GM13977 (cell line): Measurements from ENCODE around the gene NSDHL.

Experiments
- DNase-seq: peaks from one replicate; pipeline ENCODE4 v3.0.0; 2012; ENCODE audit warnings: low spot score
- CTCF ChIP-seq: IDR thresholded peaks from 2 replicates; pipeline ENCODE4 v1.5.1; 2012; ENCODE audit warnings: mild to moderate bottlenecking, control low read depth; ENCODE audit not compliant: insufficient read depth; ENCODE audit errors: extremely low read depth, missing control alignments
- in situ Hi-C: fragments of 300-500 bp; cut with MboI; formaldehyde crosslinking; loops from one replicate; pipeline ENCODE4 v1.12.0; 2022; ENCODE audit warnings: low sequenced_read_pairs, low pct_unique_long_range_greater_than_20kb, mixed read lengths, inconsistent platforms; ENCODE audit not compliant: unreplicated experiment

NSDHL gene

GRCh38 chrX:152901816-152902501 lies 71.1 kb downstream of the NSDHL start:
- TF ChIP-seq CTCF = no peak
- no peak for DNase-seq
- in situ Hi-C loops = no loop called here

- in situ Hi-C loops = no loop called here
- no peak for DNase-seq
- no peak for TF ChIP-seq CTCF
Observed at GRCh38 chrX:152902502-152902820, 71.6 kb downstream of the NSDHL start.

GRCh38 chrX:152903589-152903988 lies 72.7 kb downstream of the NSDHL start:
- in situ Hi-C loops = no loop called here
- TF ChIP-seq CTCF = no peak
- DNase-seq = no peak

GRCh38 chrX:152904151-152905080 lies 73.6 kb downstream of the NSDHL start:
- TF ChIP-seq CTCF = peak; percentile 79
- in situ Hi-C loops = no loop called here
- peak; percentile 72 for DNase-seq

GRCh38 chrX:152905081-152905420 lies 74.2 kb downstream of the NSDHL start:
- DNase-seq = no peak
- TF ChIP-seq CTCF = no peak
- in situ Hi-C loops = no loop called here

GRCh38 chrX:152907084-152907651 lies 76.3 kb downstream of the NSDHL start:
- no peak for DNase-seq
- no peak for TF ChIP-seq CTCF
- in situ Hi-C loops = no loop called here
